Adrenal gland (tissue), 5 donors: Measurements from ENCODE around the gene ERBB3.

Experiments
- POLR2A ChIP-seq, 2 donors: fragments of 450-650 bp; IDR thresholded peaks; one replicate each; pipeline ENCODE4 v1.6.1; 2017; ENCODE audit warnings: antibody characterized with exemption in 2 of 2, mild to moderate bottlenecking in 2 of 2, moderate library complexity in 1 of 2
- TF ChIP-seq, protein P1 (sequence below), 6 experiments: fragments of 450-650 bp in 4 of 6; fragments of 200-600 bp in 2 of 6; sonication (generic) in 1 of 6; IDR thresholded peaks; 1 replicate in 5 of 6; 2 replicates in 1 of 6; pipeline versions ENCODE4 v1.5.1 to v1.8.0; 2016 to 2021; ENCODE audit warnings: antibody characterized with exemption in 6 of 6, mild to moderate bottlenecking in 2 of 6, moderate library complexity in 1 of 6
- donor health status: DM: no; HTN: no; CAD: no.

DNA sequence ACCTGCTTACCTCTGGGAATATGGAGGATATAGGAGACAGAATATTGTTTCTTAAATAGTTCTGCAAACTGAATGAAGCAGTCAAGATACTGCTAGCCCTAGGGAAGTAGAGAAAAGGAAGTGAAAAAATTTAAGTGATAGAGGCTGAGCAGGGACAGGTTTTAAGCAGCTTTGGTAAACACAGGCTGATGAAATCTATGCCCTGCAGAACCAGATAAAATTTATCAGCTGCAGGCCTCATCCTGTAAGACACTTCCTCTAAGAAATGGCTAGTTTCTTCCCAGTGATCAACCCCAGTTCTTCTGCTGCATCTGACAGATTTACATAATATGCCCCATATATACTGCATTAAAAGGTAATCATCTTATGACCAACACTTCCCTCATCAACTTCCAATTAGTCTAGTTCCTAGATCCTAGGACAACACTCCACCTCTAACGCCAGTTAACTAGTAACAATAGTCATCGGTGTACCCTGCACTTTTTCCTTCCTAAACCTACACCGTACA, 46.8 kb downstream of the ERBB3 start:
- TF ChIP-seq, protein P1, sequence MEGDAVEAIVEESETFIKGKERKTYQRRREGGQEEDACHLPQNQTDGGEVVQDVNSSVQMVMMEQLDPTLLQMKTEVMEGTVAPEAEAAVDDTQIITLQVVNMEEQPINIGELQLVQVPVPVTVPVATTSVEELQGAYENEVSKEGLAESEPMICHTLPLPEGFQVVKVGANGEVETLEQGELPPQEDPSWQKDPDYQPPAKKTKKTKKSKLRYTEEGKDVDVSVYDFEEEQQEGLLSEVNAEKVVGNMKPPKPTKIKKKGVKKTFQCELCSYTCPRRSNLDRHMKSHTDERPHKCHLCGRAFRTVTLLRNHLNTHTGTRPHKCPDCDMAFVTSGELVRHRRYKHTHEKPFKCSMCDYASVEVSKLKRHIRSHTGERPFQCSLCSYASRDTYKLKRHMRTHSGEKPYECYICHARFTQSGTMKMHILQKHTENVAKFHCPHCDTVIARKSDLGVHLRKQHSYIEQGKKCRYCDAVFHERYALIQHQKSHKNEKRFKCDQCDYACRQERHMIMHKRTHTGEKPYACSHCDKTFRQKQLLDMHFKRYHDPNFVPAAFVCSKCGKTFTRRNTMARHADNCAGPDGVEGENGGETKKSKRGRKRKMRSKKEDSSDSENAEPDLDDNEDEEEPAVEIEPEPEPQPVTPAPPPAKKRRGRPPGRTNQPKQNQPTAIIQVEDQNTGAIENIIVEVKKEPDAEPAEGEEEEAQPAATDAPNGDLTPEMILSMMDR (IDR thresholded peaks at IDR 0.05), result no peak
- TF ChIP-seq POLR2A (IDR thresholded peaks at IDR 0.05), result no peak
